ENCODE results near the gene TNFAIP8L1. TPM values are rescaled to one million over a fixed set of nuclear protein-coding genes. Genes with fewer than 3 reads are reported as not detected.

Gene TNFAIP8L1
- total and polyA plus RNA-seq, 2 donors from 2014 or later, result 11.5 to 16.0 TPM

- no peak for FAIRE-seq
- H3K9ac ChIP-seq (ENCODE audit: low read length in 3 of 3), result no peak overlapping the region
- no peak overlapping the region for H3K4me3 ChIP-seq (ENCODE audit: low read length in 3 of 3)
Measured at GRCh38 chr19:4606921-4607678, 32.2 kb upstream of the TNFAIP8L1 start.

GRCh38 chr19:4609878-4610511 is 29.3 kb upstream of the TNFAIP8L1 start:
- peak in 1 of 5 donors; percentile 76 for DNase-seq
- H3K36me3 ChIP-seq (ENCODE audit: control insufficient read depth in 2 of 3, insufficient read depth in 3 of 3, low read length in 3 of 3), result no peaks in the 10 kb centered on the region
- H3K9ac ChIP-seq (ENCODE audit: low read length in 3 of 3), result no peak overlapping the region
- no peaks in the 10 kb centered on the region for H3K9me3 ChIP-seq (ENCODE audit: control insufficient read depth in 2 of 3, insufficient read depth in 1 of 3, low read length in 3 of 3)
- FAIRE-seq, result no peak
- no peaks in the 10 kb centered on the region for H3K27me3 ChIP-seq (ENCODE audit: control insufficient read depth, insufficient read depth, low read length)
- TF ChIP-seq, protein P1, sequence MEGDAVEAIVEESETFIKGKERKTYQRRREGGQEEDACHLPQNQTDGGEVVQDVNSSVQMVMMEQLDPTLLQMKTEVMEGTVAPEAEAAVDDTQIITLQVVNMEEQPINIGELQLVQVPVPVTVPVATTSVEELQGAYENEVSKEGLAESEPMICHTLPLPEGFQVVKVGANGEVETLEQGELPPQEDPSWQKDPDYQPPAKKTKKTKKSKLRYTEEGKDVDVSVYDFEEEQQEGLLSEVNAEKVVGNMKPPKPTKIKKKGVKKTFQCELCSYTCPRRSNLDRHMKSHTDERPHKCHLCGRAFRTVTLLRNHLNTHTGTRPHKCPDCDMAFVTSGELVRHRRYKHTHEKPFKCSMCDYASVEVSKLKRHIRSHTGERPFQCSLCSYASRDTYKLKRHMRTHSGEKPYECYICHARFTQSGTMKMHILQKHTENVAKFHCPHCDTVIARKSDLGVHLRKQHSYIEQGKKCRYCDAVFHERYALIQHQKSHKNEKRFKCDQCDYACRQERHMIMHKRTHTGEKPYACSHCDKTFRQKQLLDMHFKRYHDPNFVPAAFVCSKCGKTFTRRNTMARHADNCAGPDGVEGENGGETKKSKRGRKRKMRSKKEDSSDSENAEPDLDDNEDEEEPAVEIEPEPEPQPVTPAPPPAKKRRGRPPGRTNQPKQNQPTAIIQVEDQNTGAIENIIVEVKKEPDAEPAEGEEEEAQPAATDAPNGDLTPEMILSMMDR (IDR thresholded peaks at IDR 0.05; ENCODE audit: borderline replicate concordance, extremely low read depth, insufficient read depth), result no peak
- peaks cover 0 to 5% (median 0%) of the 10 kb centered on the region in 3 donors for H3K4me1 ChIP-seq (ENCODE audit: control insufficient read depth in 2 of 3, insufficient read depth in 2 of 3, low read depth in 1 of 3, low read length in 3 of 3)
- H3K27ac ChIP-seq (ENCODE audit: low read depth in 2 of 2, low read length in 2 of 2), result no peak overlapping the region
- H3K4me3 ChIP-seq (ENCODE audit: low read length in 3 of 3), result no peak overlapping the region
- intact Hi-C loops (cut with DNase I), result no loop called here

More at GRCh38 chr19:4606921-4607678, 32.2 kb upstream of the TNFAIP8L1 start:
- Histone ChIP-seq H3K4me1 (ENCODE audit: control insufficient read depth in 2 of 3, insufficient read depth in 2 of 3, low read depth in 1 of 3, low read length in 3 of 3) (peaks cover 0 to 5% (median 0%) of the 10 kb centered on the region in 3 donors), H3K27ac (ENCODE audit: low read depth in 2 of 2, low read length in 2 of 2) (no peak overlapping the region), H3K36me3 (ENCODE audit: control insufficient read depth in 2 of 3, insufficient read depth in 3 of 3, low read length in 3 of 3) (no peaks in the 10 kb centered on the region), H3K27me3 (ENCODE audit: control insufficient read depth, insufficient read depth, low read length) (no peaks in the 10 kb centered on the region), H3K9me3 (ENCODE audit: control insufficient read depth in 2 of 3, insufficient read depth in 1 of 3, low read length in 3 of 3) (no peaks in the 10 kb centered on the region)
- TF ChIP-seq, protein P1 (IDR thresholded peaks at IDR 0.05; ENCODE audit: borderline replicate concordance, extremely low read depth, insufficient read depth), result no peak
- intact Hi-C loops (cut with DNase I), result no loop called here
- DNase-seq, result peak; percentile 69 to 86 (median 79)

- Histone ChIP-seq H3K9ac (ENCODE audit: low read length in 3 of 3) (no peak overlapping the region), H3K27me3 (ENCODE audit: control insufficient read depth, insufficient read depth, low read length) (no peaks in the 10 kb centered on the region), H3K4me3 (ENCODE audit: low read length in 3 of 3) (no peak overlapping the region), H3K9me3 (ENCODE audit: control insufficient read depth in 2 of 3, insufficient read depth in 1 of 3, low read length in 3 of 3) (no peaks in the 10 kb centered on the region), H3K36me3 (ENCODE audit: control insufficient read depth in 2 of 3, insufficient read depth in 3 of 3, low read length in 3 of 3) (no peaks in the 10 kb centered on the region), H3K4me1 (ENCODE audit: control insufficient read depth in 2 of 3, insufficient read depth in 2 of 3, low read depth in 1 of 3, low read length in 3 of 3) (no peaks in the 10 kb centered on the region), H3K27ac (ENCODE audit: low read depth in 2 of 2, low read length in 2 of 2) (no peak overlapping the region)
- DNase-seq, result no peak
- TF ChIP-seq, protein P1 (IDR thresholded peaks at IDR 0.05; ENCODE audit: borderline replicate concordance, extremely low read depth, insufficient read depth), result no peak
- intact Hi-C loops (cut with DNase I), result no loop called here
- no peak for FAIRE-seq
Measured at GRCh38 chr19:4613254-4613751, 26.0 kb upstream of the TNFAIP8L1 start.

Data from kidney (tissue), 14 donors.